ENCODE results near the gene SLC43A1.

SLC43A1 gene

GRCh38 chr11:57497303-57498247, 17.9 kb downstream of the SLC43A1 start:
- TF ChIP-seq CTCF (IDR thresholded peaks at IDR 0.05; ENCODE audit: extremely low read depth, missing control alignments): no peak
- no peak for DNase-seq (ENCODE audit: low spot score)

GRCh38 chr11:57496109-57496820, 19.2 kb downstream of the SLC43A1 start:
- TF ChIP-seq CTCF (IDR thresholded peaks at IDR 0.05; ENCODE audit: extremely low read depth, missing control alignments): no peak
- DNase-seq (ENCODE audit: low spot score): no peak

- peak; percentile 83 for DNase-seq (ENCODE audit: low spot score)
Measured at GRCh38 chr11:57493507-57494503, 21.7 kb downstream of the SLC43A1 start.

GRCh38 chr11:57491371-57492061, 24.0 kb downstream of the SLC43A1 start:
- TF ChIP-seq CTCF (IDR thresholded peaks at IDR 0.05; ENCODE audit: extremely low read depth, missing control alignments): peak; percentile 51
- peak; percentile 68 for DNase-seq (ENCODE audit: low spot score)

More at GRCh38 chr11:57493507-57494503, 21.7 kb downstream of the SLC43A1 start:
- peak; percentile 95 for TF ChIP-seq CTCF (IDR thresholded peaks at IDR 0.05; ENCODE audit: extremely low read depth, missing control alignments)

GRCh38 chr11:57490456-57491248, 24.9 kb downstream of the SLC43A1 start:
- TF ChIP-seq CTCF (IDR thresholded peaks at IDR 0.05; ENCODE audit: extremely low read depth, missing control alignments): no peak
- no peak for DNase-seq (ENCODE audit: low spot score)

Measured in GM20000 (cell line).